WTC11 (cell line): Measurements from ENCODE around the gene TBL1X.

Experiments used
- ESRRA ChIP-seq: sonication (generic); formaldehyde crosslinking; IDR thresholded peaks from 2 replicates; pipeline ENCODE4 v1.8.1; 2022; ENCODE audit warnings: mild to moderate bottlenecking, missing genetic modification reagents, borderline replicate concordance
- ETV6 ChIP-seq: sonication (generic); formaldehyde crosslinking; IDR thresholded peaks from 2 replicates; pipeline ENCODE4 v1.8.1; 2022; ENCODE audit warnings: mild to moderate bottlenecking, missing genetic modification reagents
- FOXK1 ChIP-seq: sonication (generic); formaldehyde crosslinking; IDR thresholded peaks from 2 replicates; pipeline ENCODE4 v1.8.0; 2022; ENCODE audit warnings: mild to moderate bottlenecking, moderate library complexity, missing genetic modification reagents
- KAT7 ChIP-seq: sonication (generic); formaldehyde crosslinking; IDR thresholded peaks from 2 replicates; pipeline ENCODE4 v1.8.1; 2023; ENCODE audit warnings: missing genetic modification reagents, mild to moderate bottlenecking, borderline replicate concordance
- MYBL2 ChIP-seq: sonication (generic); formaldehyde crosslinking; IDR thresholded peaks from 2 replicates; pipeline ENCODE4 v1.8.1; 2023; ENCODE audit warnings: mild to moderate bottlenecking, moderate library complexity, missing genetic modification reagents
- PRDM15 ChIP-seq: sonication (generic); formaldehyde crosslinking; IDR thresholded peaks from 2 replicates; pipeline ENCODE4 v1.8.0; 2022; ENCODE audit warnings: missing genetic modification reagents
- SMAD3 ChIP-seq: sonication (generic); formaldehyde crosslinking; IDR thresholded peaks from 2 replicates; pipeline ENCODE4 v1.8.0; 2022; ENCODE audit warnings: missing genetic modification reagents, mild to moderate bottlenecking, borderline replicate concordance
- SP1 ChIP-seq: sonication (generic); formaldehyde crosslinking; conservative IDR thresholded peaks from 2 replicates; pipeline ENCODE4 v1.8.1; 2022; ENCODE audit warnings: missing genetic modification reagents
- ZBTB43 ChIP-seq: sonication (generic); formaldehyde crosslinking; IDR thresholded peaks from 2 replicates; pipeline ENCODE4 v1.8.1; 2023; ENCODE audit warnings: mild to moderate bottlenecking, missing genetic modification reagents
- ZNF671 ChIP-seq: fragments of 250-450 bp; sonication (Bioruptor Pico); IDR thresholded peaks from 2 replicates; pipeline ENCODE4 v1.8.0; 2021; ENCODE audit warnings: mild to moderate bottlenecking
- TF ChIP-seq, protein P1 (sequence below): sonication (generic); formaldehyde crosslinking; IDR thresholded peaks from 2 replicates; pipeline ENCODE4 v1.8.0; 2022; ENCODE audit warnings: mild to moderate bottlenecking, missing genetic modification reagents
- TF ChIP-seq, protein P2 (sequence below): fragments of 200-600 bp; IDR thresholded peaks from 2 replicates; pipeline ENCODE4 v1.8.0; 2022; ENCODE audit warnings: antibody characterized with exemption
- TF ChIP-seq, protein P3 (sequence below): sonication (generic); formaldehyde crosslinking; IDR thresholded peaks from 2 replicates; pipeline ENCODE4 v1.8.0; 2023; ENCODE audit warnings: missing genetic modification reagents
- TF ChIP-seq, protein P4 (sequence below): sonication (generic); formaldehyde crosslinking; IDR thresholded peaks from 2 replicates; pipeline ENCODE4 v1.8.1; 2022; ENCODE audit warnings: low read depth, mild to moderate bottlenecking, moderate library complexity, missing genetic modification reagents, borderline replicate concordance

- no peak for TF ChIP-seq FOXK1 (CRISPR knock-in tag)
- TF ChIP-seq, protein P1, sequence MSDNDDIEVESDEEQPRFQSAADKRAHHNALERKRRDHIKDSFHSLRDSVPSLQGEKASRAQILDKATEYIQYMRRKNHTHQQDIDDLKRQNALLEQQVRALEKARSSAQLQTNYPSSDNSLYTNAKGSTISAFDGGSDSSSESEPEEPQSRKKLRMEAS (CRISPR knock-in tag), result no peak
- TF ChIP-seq, protein P2, sequence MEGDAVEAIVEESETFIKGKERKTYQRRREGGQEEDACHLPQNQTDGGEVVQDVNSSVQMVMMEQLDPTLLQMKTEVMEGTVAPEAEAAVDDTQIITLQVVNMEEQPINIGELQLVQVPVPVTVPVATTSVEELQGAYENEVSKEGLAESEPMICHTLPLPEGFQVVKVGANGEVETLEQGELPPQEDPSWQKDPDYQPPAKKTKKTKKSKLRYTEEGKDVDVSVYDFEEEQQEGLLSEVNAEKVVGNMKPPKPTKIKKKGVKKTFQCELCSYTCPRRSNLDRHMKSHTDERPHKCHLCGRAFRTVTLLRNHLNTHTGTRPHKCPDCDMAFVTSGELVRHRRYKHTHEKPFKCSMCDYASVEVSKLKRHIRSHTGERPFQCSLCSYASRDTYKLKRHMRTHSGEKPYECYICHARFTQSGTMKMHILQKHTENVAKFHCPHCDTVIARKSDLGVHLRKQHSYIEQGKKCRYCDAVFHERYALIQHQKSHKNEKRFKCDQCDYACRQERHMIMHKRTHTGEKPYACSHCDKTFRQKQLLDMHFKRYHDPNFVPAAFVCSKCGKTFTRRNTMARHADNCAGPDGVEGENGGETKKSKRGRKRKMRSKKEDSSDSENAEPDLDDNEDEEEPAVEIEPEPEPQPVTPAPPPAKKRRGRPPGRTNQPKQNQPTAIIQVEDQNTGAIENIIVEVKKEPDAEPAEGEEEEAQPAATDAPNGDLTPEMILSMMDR, result no peak
- TF ChIP-seq, protein P3, sequence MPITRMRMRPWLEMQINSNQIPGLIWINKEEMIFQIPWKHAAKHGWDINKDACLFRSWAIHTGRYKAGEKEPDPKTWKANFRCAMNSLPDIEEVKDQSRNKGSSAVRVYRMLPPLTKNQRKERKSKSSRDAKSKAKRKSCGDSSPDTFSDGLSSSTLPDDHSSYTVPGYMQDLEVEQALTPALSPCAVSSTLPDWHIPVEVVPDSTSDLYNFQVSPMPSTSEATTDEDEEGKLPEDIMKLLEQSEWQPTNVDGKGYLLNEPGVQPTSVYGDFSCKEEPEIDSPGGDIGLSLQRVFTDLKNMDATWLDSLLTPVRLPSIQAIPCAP (CRISPR knock-in tag), result no peak
- TF ChIP-seq ETV6 (CRISPR knock-in tag), result no peak
- no peak for TF ChIP-seq ZBTB43 (CRISPR knock-in tag)
- no peak for TF ChIP-seq ESRRA (CRISPR knock-in tag)
- no peak for TF ChIP-seq ZNF671 (CRISPR knock-in tag)
- TF ChIP-seq PRDM15 (CRISPR knock-in tag), result no peak
- TF ChIP-seq MYBL2 (CRISPR knock-in tag), result no peak
- TF ChIP-seq SP1, result no peak
- TF ChIP-seq, protein P4, sequence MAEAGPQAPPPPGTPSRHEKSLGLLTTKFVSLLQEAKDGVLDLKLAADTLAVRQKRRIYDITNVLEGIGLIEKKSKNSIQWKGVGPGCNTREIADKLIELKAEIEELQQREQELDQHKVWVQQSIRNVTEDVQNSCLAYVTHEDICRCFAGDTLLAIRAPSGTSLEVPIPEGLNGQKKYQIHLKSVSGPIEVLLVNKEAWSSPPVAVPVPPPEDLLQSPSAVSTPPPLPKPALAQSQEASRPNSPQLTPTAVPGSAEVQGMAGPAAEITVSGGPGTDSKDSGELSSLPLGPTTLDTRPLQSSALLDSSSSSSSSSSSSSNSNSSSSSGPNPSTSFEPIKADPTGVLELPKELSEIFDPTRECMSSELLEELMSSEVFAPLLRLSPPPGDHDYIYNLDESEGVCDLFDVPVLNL (CRISPR knock-in tag), result no peak
- no peak for TF ChIP-seq SMAD3
- no peak for TF ChIP-seq KAT7 (CRISPR knock-in tag)
Observed at GRCh38 chrX:9724711-9725110, 259.9 kb downstream of the TBL1X start.
